GM12892 (cell line): Measurements from ENCODE around the gene TRPM3.
"Not testable (repeated sequence)": the region's sequence is repeated elsewhere in the genome, so short reads cannot be mapped to it uniquely, and the experiment has no call there.

Experiments
- DNase-seq: peaks from one replicate; pipeline ENCODE4 v3.0.0; 2011; ENCODE audit not compliant: insufficient read length
- FAIRE-seq: peaks from 2 replicates; lab custom pipeline; 2011; peaks lifted over from hg19 to GRCh38; lab: Jason Lieb, UNC
- POLR2A ChIP-seq: IDR thresholded peaks from 2 replicates; pipeline ENCODE4 v1.6.1; 2011; ENCODE audit warnings: low read depth, low read length, control low read depth
- POLR2AphosphoS5 ChIP-seq: IDR thresholded peaks from 2 replicates; pipeline ENCODE4 v1.6.1; 2011; ENCODE audit warnings: low read depth, low read length, control low read depth
- TAF1 ChIP-seq: IDR thresholded peaks from 2 replicates; pipeline ENCODE4 v1.6.1; 2011; ENCODE audit warnings: low read depth, mild to moderate bottlenecking, control low read depth, low read length, borderline replicate concordance

The TRPM3 gene

DNA sequence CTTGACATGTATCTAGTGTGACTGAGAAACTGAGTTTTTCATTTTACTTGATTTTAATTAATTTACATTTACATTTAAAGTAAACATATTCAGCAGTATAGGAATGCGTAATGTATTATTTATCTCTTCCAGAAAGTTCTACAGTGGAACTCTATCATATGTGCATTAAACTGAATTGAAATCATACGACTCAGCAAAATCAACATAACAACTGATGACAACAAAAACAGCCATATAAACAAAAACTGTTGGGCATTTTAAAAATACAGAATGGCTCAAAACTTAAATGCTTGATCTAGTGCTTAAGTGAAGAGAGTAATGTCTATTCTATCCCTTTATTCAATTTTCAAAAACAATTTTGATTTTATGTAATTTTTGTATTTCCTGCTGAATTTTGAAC is 134.4 kb downstream of the TRPM3 start:
- DNase-seq: no peak
- no peak for FAIRE-seq
- TF ChIP-seq POLR2A: no peak
- TF ChIP-seq POLR2AphosphoS5: no peak
- TF ChIP-seq TAF1: no peak

DNA sequence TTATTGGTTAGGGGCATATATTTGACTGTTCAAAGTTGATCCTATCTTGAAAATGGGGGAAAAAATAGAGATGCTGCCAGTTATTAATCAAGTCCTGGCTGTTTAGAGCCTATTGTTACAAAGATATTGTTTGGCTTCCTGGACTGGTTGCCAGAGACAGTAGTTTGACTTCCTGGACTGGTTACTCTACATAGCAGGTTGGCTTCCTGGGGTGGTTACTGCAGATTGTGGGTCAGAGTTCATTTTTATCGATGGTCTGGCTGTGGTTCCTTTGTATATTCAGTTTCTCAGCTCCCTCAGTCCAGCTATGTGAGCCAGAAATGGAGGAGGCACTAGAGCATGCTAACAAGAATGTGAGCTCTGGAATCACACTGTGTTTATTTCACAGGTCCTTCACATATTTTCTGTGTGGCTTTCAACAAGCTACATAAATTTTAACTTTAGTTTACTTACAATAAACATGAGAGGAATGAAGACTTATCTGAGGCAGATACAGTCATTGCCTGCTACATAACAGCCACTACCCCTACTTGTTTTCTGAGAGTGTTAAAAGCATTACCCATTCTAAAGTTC is 137.6 kb downstream of the TRPM3 start:
- TF ChIP-seq POLR2AphosphoS5 (no peak), POLR2A (no peak)
- no peak for DNase-seq
- FAIRE-seq: no peak

DNA sequence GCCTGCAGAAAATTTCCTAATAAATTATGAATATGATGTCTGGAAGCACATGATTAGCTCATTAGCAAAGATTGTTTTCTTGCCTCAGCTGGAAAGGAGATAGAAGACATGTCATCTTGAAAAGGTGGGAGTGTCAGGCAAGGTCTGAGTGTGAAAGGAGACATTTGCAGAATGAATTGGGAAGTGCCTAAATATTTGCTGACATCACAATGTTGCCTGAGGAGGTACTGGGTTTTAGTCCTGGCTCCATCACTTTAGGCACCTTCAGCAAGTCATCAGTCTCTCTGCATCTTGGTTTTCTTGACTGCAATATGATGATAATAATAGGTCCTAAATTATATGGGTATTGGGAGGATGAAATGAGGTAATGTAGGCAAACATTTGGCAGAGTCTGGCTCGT is 140.1 kb downstream of the TRPM3 start:
- DNase-seq (no peak), FAIRE-seq (no peak)
- no peak for TF ChIP-seq POLR2A
- no peak for TF ChIP-seq POLR2AphosphoS5
- TF ChIP-seq TAF1: no peak

- DNase-seq (no peak), FAIRE-seq (no peak)
- TF ChIP-seq POLR2A: no peak
- TF ChIP-seq TAF1: no peak
- TF ChIP-seq POLR2AphosphoS5: no peak
Measured at GRCh38 chr9:70979966-70980365, 141.5 kb downstream of the TRPM3 start.

- FAIRE-seq (no peak), DNase-seq (no peak)
- TF ChIP-seq POLR2AphosphoS5 (no peak), POLR2A (no peak), TAF1 (no peak)
Measured at GRCh38 chr9:70978085-70978484, 143.3 kb downstream of the TRPM3 start.

- no peak for TF ChIP-seq TAF1
- no peak for TF ChIP-seq POLR2AphosphoS5
- TF ChIP-seq POLR2A: no peak
- DNase-seq (no peak), FAIRE-seq (no peak)
Measured at GRCh38 chr9:70975821-70976220, 145.6 kb downstream of the TRPM3 start.

DNA sequence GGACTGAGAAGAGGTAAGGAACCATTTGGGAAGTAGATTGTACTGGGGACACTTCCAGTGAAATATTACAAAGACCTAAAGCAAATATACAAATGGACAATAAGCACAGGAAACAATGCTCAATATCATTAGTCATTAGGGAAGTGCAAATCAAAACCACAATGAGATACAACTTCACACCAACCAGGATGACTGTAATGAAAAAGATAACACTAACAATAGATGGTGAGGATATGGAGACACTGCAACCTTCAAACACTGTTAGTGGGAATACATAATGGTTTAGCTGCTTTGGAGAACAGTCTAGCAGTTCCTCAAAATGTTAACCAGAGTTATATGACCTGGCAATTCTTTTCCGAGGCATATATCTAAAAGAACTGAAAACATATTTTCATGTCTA is 149.7 kb downstream of the TRPM3 start:
- DNase-seq (no peak), FAIRE-seq (no peak)
- TF ChIP-seq POLR2AphosphoS5 (no peak), POLR2A (no peak), TAF1 (no peak)

- not testable (repeated sequence) for FAIRE-seq, DNase-seq
Measured at GRCh38 chr9:70966380-70966779, 155.0 kb downstream of the TRPM3 start.

GRCh38 chr9:70964861-70965260 is 156.6 kb downstream of the TRPM3 start:
- no peak for TF ChIP-seq TAF1
- TF ChIP-seq POLR2AphosphoS5: no peak
- TF ChIP-seq POLR2A: no peak
- DNase-seq: no peak
- FAIRE-seq: no peak

DNA sequence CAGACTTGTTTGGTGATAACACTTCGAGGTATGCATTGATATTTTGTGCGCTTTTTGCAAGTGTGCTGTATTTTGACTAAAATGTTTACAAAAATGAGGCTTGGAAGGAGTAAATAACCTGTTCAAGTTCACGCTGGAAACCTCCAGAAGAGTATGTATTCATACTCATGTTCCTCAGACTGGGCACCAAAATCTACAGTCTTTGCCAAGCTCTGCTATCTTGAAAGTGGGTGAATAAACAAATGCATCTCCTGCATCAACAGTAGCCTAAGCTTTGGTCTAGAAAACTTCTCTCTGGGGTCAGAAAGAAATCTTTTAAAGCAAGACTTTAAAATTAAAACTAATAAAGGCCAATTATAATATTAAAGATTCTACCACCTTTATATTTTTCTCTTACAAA is 157.9 kb downstream of the TRPM3 start:
- FAIRE-seq: no peak
- DNase-seq: no peak
- TF ChIP-seq TAF1 (no peak), POLR2A (no peak), POLR2AphosphoS5 (no peak)

DNA sequence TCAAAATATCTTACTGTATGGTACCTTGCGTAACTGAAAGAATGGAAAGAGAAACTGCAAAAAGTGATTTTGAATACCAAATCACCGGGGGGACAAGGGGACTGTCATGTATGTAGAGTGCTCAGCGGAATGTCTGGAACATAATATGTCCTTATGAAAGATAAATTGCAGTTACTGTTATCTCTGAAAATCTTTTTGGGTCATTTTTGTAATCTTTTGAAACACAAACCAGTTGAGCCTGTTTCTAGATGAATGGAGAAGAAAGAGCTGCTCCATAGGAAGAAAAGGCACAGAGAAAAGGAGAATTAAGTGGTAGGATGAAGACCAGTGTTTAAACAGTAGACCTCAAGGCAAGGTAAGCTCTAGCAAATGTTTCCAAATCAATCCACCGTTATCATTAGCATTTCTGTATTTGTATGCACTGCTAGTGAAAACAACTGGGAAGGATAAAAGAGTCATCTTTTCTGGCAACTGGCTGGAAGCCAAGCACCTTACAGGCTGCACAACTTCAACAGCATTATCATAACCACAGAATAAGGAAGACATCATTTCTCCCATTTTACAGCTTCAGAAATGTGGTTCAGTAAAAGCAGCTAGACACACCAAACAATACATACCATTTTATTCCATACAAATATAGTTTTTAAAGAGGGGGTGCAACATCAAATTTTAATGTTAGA is 158.5 kb downstream of the TRPM3 start:
- DNase-seq (no peak), FAIRE-seq (no peak)
- TF ChIP-seq POLR2A (no peak), TAF1 (no peak), POLR2AphosphoS5 (no peak)

DNA sequence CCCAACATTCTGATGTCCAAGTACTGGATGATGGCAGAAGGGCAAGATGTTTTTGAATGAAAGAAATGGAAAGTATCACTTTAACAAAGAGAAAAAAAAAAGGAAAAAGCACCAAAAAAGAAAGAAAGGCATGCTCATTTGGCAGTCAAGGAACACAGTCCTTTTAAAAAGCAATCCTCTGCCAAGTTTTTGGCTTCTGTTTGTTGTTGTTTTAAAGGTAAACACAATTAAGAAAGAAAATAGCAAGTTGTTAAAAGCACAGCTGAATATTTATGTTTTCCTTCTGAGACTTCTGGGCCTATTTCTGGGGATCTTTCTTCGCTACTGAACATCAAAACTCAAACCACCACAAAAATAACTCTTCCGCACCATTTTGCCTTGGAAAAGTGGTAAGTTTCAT is 162.1 kb downstream of the TRPM3 start:
- TF ChIP-seq POLR2A (no peak), POLR2AphosphoS5 (no peak), TAF1 (no peak)
- DNase-seq: no peak
- FAIRE-seq: no peak

DNA sequence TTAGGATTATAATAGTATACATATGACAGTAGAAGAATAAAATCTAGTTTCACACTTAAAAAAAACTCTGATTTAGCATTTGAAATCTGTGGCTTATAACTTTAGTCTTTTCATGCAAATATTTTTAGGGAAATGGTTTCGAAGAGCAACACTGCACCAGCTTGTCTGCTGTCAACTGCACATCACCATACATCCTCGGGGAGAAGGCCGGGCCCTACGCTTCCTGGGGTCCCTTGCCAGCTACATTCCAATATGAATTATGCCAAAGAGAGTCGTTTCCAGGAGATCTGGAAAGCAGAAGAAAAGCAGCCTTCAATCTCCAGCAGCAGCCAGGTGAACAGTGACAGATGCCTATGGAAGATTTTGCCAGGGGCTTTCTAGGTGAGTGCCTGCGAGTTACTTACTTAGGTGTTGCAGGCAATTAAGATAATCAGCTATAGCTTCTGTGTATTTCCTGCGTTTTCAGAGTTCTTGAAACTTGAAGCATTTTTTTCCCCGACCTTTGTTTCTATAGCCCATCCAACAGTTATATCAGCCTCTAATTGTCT is 166.8 kb downstream of the TRPM3 start:
- no peak for DNase-seq
- TF ChIP-seq POLR2AphosphoS5: no peak
- TF ChIP-seq TAF1: no peak
- no peak for TF ChIP-seq POLR2A
- FAIRE-seq: no peak

GRCh38 chr9:70954126-70954525 is 167.3 kb downstream of the TRPM3 start:
- FAIRE-seq: no peak
- no peak for DNase-seq
- TF ChIP-seq POLR2A (no peak), POLR2AphosphoS5 (no peak), TAF1 (no peak)
